GM18907 (cell line): Measurements from ENCODE around the gene FXYD2.

Experiments used
- ATAC-seq: cut with Tn5 transposase; IDR thresholded peaks from one replicate; pipeline ENCODE4 v1.9.1; 2021; ENCODE audit warnings: mild to moderate bottlenecking, moderate library complexity; ENCODE audit not compliant: unreplicated experiment

FXYD2 gene

GRCh38 chr11:117770061-117770460 is 54.5 kb downstream of the FXYD2 start:
- ATAC-seq: no peak
